GM19193 (cell line): ENCODE measurements around the gene POLR2J.
"Not testable (repeated sequence)": the region's sequence is repeated elsewhere in the genome, so short reads cannot be mapped to it uniquely, and the experiment has no call there.

Experiments
- POLR2A ChIP-seq: IDR thresholded peaks from 4 replicates; pipeline ENCODE4 v1.6.1; 2011; ENCODE audit not compliant: insufficient read depth, insufficient read length; ENCODE audit errors: extremely low read depth

Gene POLR2J

GRCh38 chr7:102478314-102479208 lies at the start of gene POLR2J:
Gene POLR2J (minus strand): TSS chr7:102478922. CDS start chr7:102478860, 62 bp downstream.
- not testable (repeated sequence) for TF ChIP-seq POLR2A

GRCh38 chr7:102517550-102518147 lies 38.9 kb upstream of the POLR2J start, which contains the start of gene RASA4B:
Gene RASA4B (minus strand): TSS chr7:102517777. CDS start chr7:102517710, 67 bp downstream.
- not testable (repeated sequence) for TF ChIP-seq POLR2A

GRCh38 chr7:102473271-102473991 lies 5.3 kb downstream of the POLR2J start:
- TF ChIP-seq POLR2A, result no peak

GRCh38 chr7:102472126-102473041 lies 6.3 kb downstream of the POLR2J start:
- TF ChIP-seq POLR2A, result no peak

GRCh38 chr7:102471791-102472125 lies 7.0 kb downstream of the POLR2J start:
- TF ChIP-seq POLR2A, result no peak

- TF ChIP-seq POLR2A, result no peak
These were observed 8.5 kb downstream of the POLR2J start for GRCh38 chr7:102469972-102470825.

GRCh38 chr7:102469351-102469971 lies 9.3 kb downstream of the POLR2J start:
- TF ChIP-seq POLR2A, result no peak

GRCh38 chr7:102468478-102469350 lies 10.0 kb downstream of the POLR2J start:
- TF ChIP-seq POLR2A, result no peak

GRCh38 chr7:102467581-102468477 lies 10.9 kb downstream of the POLR2J start:
- no peak for TF ChIP-seq POLR2A

- TF ChIP-seq POLR2A, result no peak
These were observed 12.6 kb downstream of the POLR2J start for GRCh38 chr7:102466097-102466496.
